ENCODE measurements around the gene ALDH2. TPM values are rescaled to one million over a fixed set of nuclear protein-coding genes. Genes with fewer than 3 reads are reported as not detected.

The ALDH2 gene
- total and polyA plus RNA-seq, 11 donors: 135 to 303 (median 248) TPM

- intact Hi-C loops (cut with DNase I): no loop called here
- peak in 3 of 4 donors; percentile 71 to 81 (median 75) for ATAC-seq
- peaks cover 0 to 14% (median 9%) of the 10 kb centered on the region in 12 donors for H3K4me1 ChIP-seq
- peaks cover 0 to 79% (median 47%) of the 10 kb centered on the region in 9 donors for H3K36me3 ChIP-seq
- no peaks in the 10 kb centered on the region for H3K27me3 ChIP-seq
- H3K9me3 ChIP-seq: no peaks in the 10 kb centered on the region
- no peak for TF ChIP-seq CTCF (IDR thresholded peaks at IDR 0.05)
- TF ChIP-seq POLR2A (IDR thresholded peaks at IDR 0.05): no peak
- peak overlapping the region in 5 of 12 donors; percentile 4 to 54 (median 27) for H3K27ac ChIP-seq
- WGBS, 4 donors: 22 to 28% (median 28%) methylated on average over 4 of the region's 4 CpGs
- H3K4me3 ChIP-seq: no peak overlapping the region
- DNase-seq: peak in 1 of 5 donors; percentile 41
These were observed 25.4 kb upstream of the ALDH2 start for GRCh38 chr12:111741235-111741812.

- 60 to 76% (median 74%) methylated on average over 4 of the region's 4 CpGs for WGBS, 4 donors
- TF ChIP-seq CTCF (IDR thresholded peaks at IDR 0.05): no peak
- no peak for TF ChIP-seq POLR2A (IDR thresholded peaks at IDR 0.05)
- Histone ChIP-seq H3K27ac (no peak overlapping the region), H3K27me3 (no peaks in the 10 kb centered on the region), H3K36me3 (peaks cover 0 to 80% (median 56%) of the 10 kb centered on the region in 9 donors), H3K9me3 (no peaks in the 10 kb centered on the region), H3K4me3 (no peak overlapping the region), H3K4me1 (peaks cover 0 to 29% (median 14%) of the 10 kb centered on the region in 12 donors)
- intact Hi-C loops (cut with DNase I): no loop called here
- DNase-seq (no peak), ATAC-seq (no peak)
These were observed 21.5 kb upstream of the ALDH2 start for GRCh38 chr12:111745211-111745610.

GRCh38 chr12:111747333-111747732 lies 19.4 kb upstream of the ALDH2 start:
- intact Hi-C loops (cut with DNase I): no loop called here

More at GRCh38 chr12:111747333-111747732, 19.4 kb upstream of the ALDH2 start:
- peaks cover 0 to 19% (median 5%) of the 10 kb centered on the region in 12 donors for H3K4me1 ChIP-seq
- ATAC-seq (peak in 2 of 4 donors; percentile 17 to 41), DNase-seq (no peak)
- peaks cover 0 to 92% (median 69%) of the 10 kb centered on the region in 9 donors for H3K36me3 ChIP-seq
- WGBS, 4 donors: 53 to 72% (median 63%) methylated on average over 3 to 9 of the region's 9 CpGs
- no peaks in the 10 kb centered on the region for H3K9me3 ChIP-seq
- no peak overlapping the region for H3K4me3 ChIP-seq
- H3K27ac ChIP-seq: peak overlapping the region in 1 of 12 donors; percentile 3
- TF ChIP-seq POLR2A (IDR thresholded peaks at IDR 0.05): no peak
- no peak for TF ChIP-seq CTCF (IDR thresholded peaks at IDR 0.05)
- no peaks in the 10 kb centered on the region for H3K27me3 ChIP-seq
